ENCODE data around the gene OSBPL3. TPM values are rescaled to one million over a fixed set of nuclear protein-coding genes. Genes with fewer than 3 reads are reported as not detected.
A peak's percentile ranks its signal among the peaks of the same experiment; 100 is the strongest.

The OSBPL3 gene
- total and polyA plus RNA-seq, 2 donors (not counting 1 experiment from before 2014, with no cell fraction given), result 13.5 to 67.6 TPM

DNA sequence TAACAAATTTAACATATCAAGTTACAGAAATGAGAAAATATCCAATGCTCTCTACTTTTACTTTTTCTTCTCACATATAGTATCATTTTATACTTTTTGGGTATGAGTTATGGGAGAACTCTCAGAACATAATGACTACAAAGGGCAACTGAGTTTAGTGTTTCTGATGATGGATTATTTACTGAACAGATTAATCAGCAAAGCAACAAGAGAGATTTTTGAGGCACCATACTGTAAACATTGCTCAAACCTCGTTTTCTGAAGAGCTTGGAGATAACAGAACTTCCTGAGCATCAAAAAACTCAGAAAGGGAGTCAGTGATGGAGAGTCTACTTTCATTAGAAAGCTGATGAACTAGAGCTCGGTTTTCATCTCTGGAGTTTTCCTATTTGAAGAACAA is 137.9 kb downstream of the OSBPL3 start:
- Mint-ChIP-seq H3K9me3 (ENCODE audit: insufficient read depth) (no peaks in the 10 kb centered on the region), H3K27ac (peak overlapping the region; percentile 85), H3K4me1 (peaks cover 57% of the 10 kb centered on the region), H3K4me3 (peak overlapping the region; percentile 59), H3K27me3 (no peaks in the 10 kb centered on the region)
- H3K79me2 ChIP-seq (ENCODE audit: control insufficient read depth, insufficient read depth, low read length), result no peaks in the 10 kb centered on the region
- no peaks in the 10 kb centered on the region for H4K20me1 ChIP-seq (ENCODE audit: control insufficient read depth, insufficient read depth, low read length, poor library complexity, severe bottlenecking)
- ATAC-seq (ENCODE audit: low read depth) (peak; percentile 12), DNase-seq (no peak)
- H2AFZ ChIP-seq (ENCODE audit: insufficient read depth, low read depth, low read length, poor library complexity, severe bottlenecking), result peak overlapping the region; percentile 37
- H3K9me3 ChIP-seq (ENCODE audit: control extremely low read depth in 1 of 3, control insufficient read depth in 2 of 3, insufficient read depth in 1 of 3, low read length in 2 of 3), result no peaks in the 10 kb centered on the region
- intact Hi-C loops (cut with micrococcal nuclease), result loop anchor here (1.0 kb wide), 1 partner anchor 10 kb away; no protein-coding TSS in a partner anchor
- no peak overlapping the region for H3K4me3 ChIP-seq (ENCODE audit: control extremely low read depth in 1 of 5, extremely low read depth in 1 of 5, insufficient read depth in 1 of 5, low read depth in 2 of 5, low read length in 4 of 5)
- no CpG with 5 or more reads among the region's 2 CpGs for WGBS (ENCODE audit: insufficient coverage)
- peak overlapping the region; percentile 56 for H3K4me2 ChIP-seq (replicated peaks; ENCODE audit: low read depth, low read length, poor library complexity, severe bottlenecking)
- H3K27ac ChIP-seq (ENCODE audit: low read length in 2 of 2), result peak overlapping the region; percentile 68 to 90
- TF ChIP-seq EZH2 (IDR thresholded peaks at IDR 0.05; ENCODE audit: borderline replicate concordance, insufficient read depth, low read depth, low read length, poor library complexity, severe bottlenecking), result no peak
- TF ChIP-seq, protein P1, sequence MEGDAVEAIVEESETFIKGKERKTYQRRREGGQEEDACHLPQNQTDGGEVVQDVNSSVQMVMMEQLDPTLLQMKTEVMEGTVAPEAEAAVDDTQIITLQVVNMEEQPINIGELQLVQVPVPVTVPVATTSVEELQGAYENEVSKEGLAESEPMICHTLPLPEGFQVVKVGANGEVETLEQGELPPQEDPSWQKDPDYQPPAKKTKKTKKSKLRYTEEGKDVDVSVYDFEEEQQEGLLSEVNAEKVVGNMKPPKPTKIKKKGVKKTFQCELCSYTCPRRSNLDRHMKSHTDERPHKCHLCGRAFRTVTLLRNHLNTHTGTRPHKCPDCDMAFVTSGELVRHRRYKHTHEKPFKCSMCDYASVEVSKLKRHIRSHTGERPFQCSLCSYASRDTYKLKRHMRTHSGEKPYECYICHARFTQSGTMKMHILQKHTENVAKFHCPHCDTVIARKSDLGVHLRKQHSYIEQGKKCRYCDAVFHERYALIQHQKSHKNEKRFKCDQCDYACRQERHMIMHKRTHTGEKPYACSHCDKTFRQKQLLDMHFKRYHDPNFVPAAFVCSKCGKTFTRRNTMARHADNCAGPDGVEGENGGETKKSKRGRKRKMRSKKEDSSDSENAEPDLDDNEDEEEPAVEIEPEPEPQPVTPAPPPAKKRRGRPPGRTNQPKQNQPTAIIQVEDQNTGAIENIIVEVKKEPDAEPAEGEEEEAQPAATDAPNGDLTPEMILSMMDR (IDR thresholded peaks at IDR 0.05), result no peak
- ChIA-PET CTCF (interaction anchor here (0.6 to 2.5 kb wide), 12 partner anchors 19 to 557 kb away, joined by 3 to 17 read pairs (median 4); partner anchors contain the start of gene OSBPL3), POLR2A (interaction anchor here (1.5 to 1.9 kb wide), 2 partner anchors 21 to 228 kb away, joined by 4 to 10 read pairs; no protein-coding TSS in a partner anchor)
- no peak overlapping the region for H3K9ac ChIP-seq (ENCODE audit: low read length)
- H3K4me1 ChIP-seq (ENCODE audit: control insufficient read depth in 2 of 2, insufficient read depth in 2 of 2, low read length in 2 of 2), result peaks cover 56 to 58% of the 10 kb centered on the region in 2 donors
- peaks cover 0 to 3% of the 10 kb centered on the region in 2 experiments for H3K36me3 ChIP-seq (replicated peaks in 1 of 2; ENCODE audit: control extremely low read depth in 1 of 2, control insufficient read depth in 1 of 2, extremely low read depth in 1 of 2, insufficient read depth in 2 of 2, low read length in 1 of 2)
- H3K27me3 ChIP-seq (replicated peaks in 1 of 4; ENCODE audit: control extremely low read depth in 1 of 4, control insufficient read depth in 3 of 4, insufficient read depth in 4 of 4, low read length in 3 of 4), result no peaks in the 10 kb centered on the region

DNA sequence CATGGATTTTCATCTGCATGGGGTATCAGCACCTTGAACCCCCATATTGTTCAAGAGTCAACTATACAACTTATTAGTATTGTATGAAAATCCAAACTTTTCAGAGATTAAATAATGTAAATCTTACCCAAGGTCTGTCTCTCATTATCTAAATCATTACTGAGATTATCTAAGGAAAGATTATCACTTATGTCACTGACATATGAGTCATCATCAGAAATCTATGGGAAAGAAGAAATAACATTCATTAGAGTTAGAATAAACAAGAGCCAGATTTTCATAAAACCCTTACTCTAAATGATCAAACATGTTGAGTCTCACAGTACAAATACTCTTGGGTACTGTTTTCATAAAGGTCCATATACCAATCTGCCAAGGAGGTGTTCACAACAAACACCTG is 139.4 kb downstream of the OSBPL3 start:
- ChIA-PET CTCF (interaction anchor here (1.3 to 11.7 kb wide), 2 partner anchors 19 to 254 kb away, joined by 3 to 129 read pairs; no protein-coding TSS in a partner anchor), POLR2A (interaction anchor here (0.7 kb wide), 1 partner anchor 142 kb away, joined by 12 read pairs; no protein-coding TSS in a partner anchor)

More for the DNA sequence above, 139.4 kb downstream of the OSBPL3 start:
- DNase-seq (no peak), ATAC-seq (ENCODE audit: low read depth) (no peak)
- Mint-ChIP-seq H3K9me3 (ENCODE audit: insufficient read depth) (no peaks in the 10 kb centered on the region), H3K27ac (no peak overlapping the region), H3K4me1 (peaks cover 59% of the 10 kb centered on the region), H3K27me3 (no peaks in the 10 kb centered on the region), H3K4me3 (no peak overlapping the region)
- Histone ChIP-seq H2AFZ (ENCODE audit: insufficient read depth, low read depth, low read length, poor library complexity, severe bottlenecking) (no peak overlapping the region), H3K4me1 (ENCODE audit: control insufficient read depth in 2 of 2, insufficient read depth in 2 of 2, low read length in 2 of 2) (peaks cover 60% of the 10 kb centered on the region in 2 donors), H3K79me2 (ENCODE audit: control insufficient read depth, insufficient read depth, low read length) (no peaks in the 10 kb centered on the region), H4K20me1 (ENCODE audit: control insufficient read depth, insufficient read depth, low read length, poor library complexity, severe bottlenecking) (no peaks in the 10 kb centered on the region), H3K27me3 (replicated peaks in 1 of 4; ENCODE audit: control extremely low read depth in 1 of 4, control insufficient read depth in 3 of 4, insufficient read depth in 4 of 4, low read length in 3 of 4) (no peaks in the 10 kb centered on the region), H3K9me3 (ENCODE audit: control extremely low read depth in 1 of 3, control insufficient read depth in 2 of 3, insufficient read depth in 1 of 3, low read length in 2 of 3) (no peaks in the 10 kb centered on the region), H3K36me3 (replicated peaks in 1 of 2; ENCODE audit: control extremely low read depth in 1 of 2, control insufficient read depth in 1 of 2, extremely low read depth in 1 of 2, insufficient read depth in 2 of 2, low read length in 1 of 2) (peaks cover 0 to 3% of the 10 kb centered on the region in 2 experiments), H3K27ac (ENCODE audit: low read length in 2 of 2) (no peak overlapping the region), H3K4me2 (replicated peaks; ENCODE audit: low read depth, low read length, poor library complexity, severe bottlenecking) (no peak overlapping the region), H3K4me3 (ENCODE audit: control extremely low read depth in 1 of 5, extremely low read depth in 1 of 5, insufficient read depth in 1 of 5, low read depth in 2 of 5, low read length in 4 of 5) (no peak overlapping the region), H3K9ac (ENCODE audit: low read length) (no peak overlapping the region)
- intact Hi-C loops (cut with micrococcal nuclease), result no loop called here
- TF ChIP-seq, protein P1 (IDR thresholded peaks at IDR 0.05), result no peak
- TF ChIP-seq EZH2 (IDR thresholded peaks at IDR 0.05; ENCODE audit: borderline replicate concordance, insufficient read depth, low read depth, low read length, poor library complexity, severe bottlenecking), result no peak

Measured in B cell (primary cell).